ENCODE measurements around the gene SPEM1. TPM values are rescaled to one million over a fixed set of nuclear protein-coding genes. Genes with fewer than 3 reads are reported as not detected.

The SPEM1 gene
- total RNA-seq, 4 donors from 2014 or later = not detected

DNA sequence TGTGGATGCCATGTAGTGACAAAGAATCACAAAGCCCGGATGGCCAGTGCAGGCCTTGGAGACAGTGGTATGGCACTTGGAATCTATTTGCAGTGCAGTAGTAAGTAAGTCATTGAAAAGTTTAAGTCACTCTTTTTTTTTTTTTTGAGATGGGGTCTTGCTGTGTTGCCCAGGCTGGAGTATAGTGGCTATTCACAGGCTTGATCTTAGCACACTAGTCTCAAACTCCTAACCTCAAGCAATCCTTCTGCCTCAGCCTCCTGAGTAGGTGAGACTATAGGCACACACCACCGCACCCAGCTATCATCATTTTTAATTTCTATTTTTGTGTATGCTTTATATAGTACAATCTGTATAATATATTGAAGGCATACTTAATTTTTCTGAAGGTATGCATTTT lies 21.5 kb upstream of the SPEM1 start:
- Histone ChIP-seq H3K4me1 (peaks cover 4 to 47% (median 20%) of the 10 kb centered on the region in 3 donors), H3K9me3 (no peaks in the 10 kb centered on the region), H3K27ac (no peak overlapping the region), H3K36me3 (no peaks in the 10 kb centered on the region), H3K27me3 (no peaks in the 10 kb centered on the region), H3K4me3 (no peak overlapping the region)
- WGBS, 2 donors (ENCODE audit: low coverage in 1 of 2) = 83 to 93% methylated on average over 2 of the region's 2 CpGs
- ATAC-seq = no peak
- TF ChIP-seq, protein P1, sequence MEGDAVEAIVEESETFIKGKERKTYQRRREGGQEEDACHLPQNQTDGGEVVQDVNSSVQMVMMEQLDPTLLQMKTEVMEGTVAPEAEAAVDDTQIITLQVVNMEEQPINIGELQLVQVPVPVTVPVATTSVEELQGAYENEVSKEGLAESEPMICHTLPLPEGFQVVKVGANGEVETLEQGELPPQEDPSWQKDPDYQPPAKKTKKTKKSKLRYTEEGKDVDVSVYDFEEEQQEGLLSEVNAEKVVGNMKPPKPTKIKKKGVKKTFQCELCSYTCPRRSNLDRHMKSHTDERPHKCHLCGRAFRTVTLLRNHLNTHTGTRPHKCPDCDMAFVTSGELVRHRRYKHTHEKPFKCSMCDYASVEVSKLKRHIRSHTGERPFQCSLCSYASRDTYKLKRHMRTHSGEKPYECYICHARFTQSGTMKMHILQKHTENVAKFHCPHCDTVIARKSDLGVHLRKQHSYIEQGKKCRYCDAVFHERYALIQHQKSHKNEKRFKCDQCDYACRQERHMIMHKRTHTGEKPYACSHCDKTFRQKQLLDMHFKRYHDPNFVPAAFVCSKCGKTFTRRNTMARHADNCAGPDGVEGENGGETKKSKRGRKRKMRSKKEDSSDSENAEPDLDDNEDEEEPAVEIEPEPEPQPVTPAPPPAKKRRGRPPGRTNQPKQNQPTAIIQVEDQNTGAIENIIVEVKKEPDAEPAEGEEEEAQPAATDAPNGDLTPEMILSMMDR (IDR thresholded peaks at IDR 0.05) = no peak
- TF ChIP-seq POLR2A (IDR thresholded peaks at IDR 0.05) = no peak
- no peak for TF ChIP-seq EP300 (IDR thresholded peaks at IDR 0.05)
- no peak for TF ChIP-seq POLR2AphosphoS5 (IDR thresholded peaks at IDR 0.05)

DNA sequence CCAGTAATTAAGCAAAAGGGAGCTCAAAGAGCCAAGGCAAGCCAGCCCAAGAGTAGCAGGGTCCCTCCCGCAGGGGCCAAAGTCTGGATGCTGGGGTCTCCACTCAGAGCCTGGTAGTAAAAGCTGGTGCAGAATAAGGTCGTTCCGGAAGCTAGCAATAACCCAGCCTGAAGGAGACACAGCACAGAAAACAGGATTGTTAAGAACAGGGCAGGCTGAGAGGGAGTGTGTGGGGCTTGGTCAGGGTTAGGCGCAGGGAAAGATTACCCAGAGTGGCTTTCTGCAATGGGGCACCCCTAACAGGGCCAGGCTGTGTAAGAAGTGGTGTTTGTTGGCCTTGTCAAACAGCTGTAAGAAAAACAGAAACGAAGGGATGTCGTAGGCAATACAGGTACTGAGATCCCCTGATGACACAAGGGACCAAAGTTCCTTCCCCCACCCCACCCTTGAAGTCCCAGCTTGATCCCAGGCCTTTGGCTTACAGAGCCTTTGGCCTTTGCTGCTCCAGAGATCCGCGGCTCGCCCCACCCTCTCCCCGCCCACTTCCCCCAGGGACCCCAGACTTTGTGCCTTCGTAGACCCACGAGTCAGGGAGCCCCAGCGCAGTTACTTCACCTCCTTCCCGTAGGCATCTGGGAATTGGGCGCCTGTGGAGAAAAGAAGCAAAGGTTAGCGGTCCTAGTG lies 16.9 kb upstream of the SPEM1 start:
- peak overlapping the region; percentile 91 to 95 (median 93) for H3K27ac ChIP-seq
- H3K4me3 ChIP-seq = peak overlapping the region; percentile 37 to 88
- peaks cover 0 to 2% of the 10 kb centered on the region in 2 donors for H3K36me3 ChIP-seq
- ATAC-seq = peak; percentile 4
- TF ChIP-seq, protein P1 (IDR thresholded peaks at IDR 0.05) = no peak
- no peak for TF ChIP-seq POLR2A (IDR thresholded peaks at IDR 0.05)
- TF ChIP-seq POLR2AphosphoS5 (IDR thresholded peaks at IDR 0.05) = no peak
- TF ChIP-seq EP300 (IDR thresholded peaks at IDR 0.05) = no peak
- peaks cover 4 to 65% (median 24%) of the 10 kb centered on the region in 3 donors for H3K4me1 ChIP-seq
- no peaks in the 10 kb centered on the region for H3K9me3 ChIP-seq
- no peaks in the 10 kb centered on the region for H3K27me3 ChIP-seq
- 18 to 35% methylated on average over 6 to 7 of the region's 16 CpGs for WGBS, 2 donors (ENCODE audit: low coverage in 1 of 2)

DNA sequence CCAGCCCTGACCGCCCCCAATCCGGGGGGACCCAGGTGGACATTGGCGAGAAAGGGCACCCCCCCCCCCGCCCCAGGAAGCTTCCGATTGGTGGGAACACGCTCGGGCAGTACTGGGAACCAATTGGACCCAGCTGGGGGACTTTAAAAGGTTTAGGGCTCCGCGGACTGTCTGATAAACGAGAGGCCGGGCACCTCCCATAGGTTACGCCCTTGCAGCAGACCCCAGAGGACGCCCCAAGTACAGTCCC lies 16.5 kb upstream of the SPEM1 start:
- H3K27ac ChIP-seq = peak overlapping the region; percentile 91 to 95 (median 93)
- peak overlapping the region; percentile 37 to 88 for H3K4me3 ChIP-seq
- TF ChIP-seq POLR2AphosphoS5 (IDR thresholded peaks at IDR 0.05) (no peak), POLR2A (IDR thresholded peaks at IDR 0.05) (no peak), EP300 (IDR thresholded peaks at IDR 0.05) (no peak)
- TF ChIP-seq, protein P1 (IDR thresholded peaks at IDR 0.05) = no peak
- peaks cover 0 to 7% of the 10 kb centered on the region in 2 donors for H3K36me3 ChIP-seq
- WGBS, 2 donors (ENCODE audit: low coverage in 1 of 2) = no CpG with 5 or more reads among the region's 13 CpGs
- H3K4me1 ChIP-seq = peaks cover 4 to 65% (median 24%) of the 10 kb centered on the region in 3 donors
- no peaks in the 10 kb centered on the region for H3K27me3 ChIP-seq
- ATAC-seq = peak; percentile 65
- H3K9me3 ChIP-seq = no peaks in the 10 kb centered on the region

DNA sequence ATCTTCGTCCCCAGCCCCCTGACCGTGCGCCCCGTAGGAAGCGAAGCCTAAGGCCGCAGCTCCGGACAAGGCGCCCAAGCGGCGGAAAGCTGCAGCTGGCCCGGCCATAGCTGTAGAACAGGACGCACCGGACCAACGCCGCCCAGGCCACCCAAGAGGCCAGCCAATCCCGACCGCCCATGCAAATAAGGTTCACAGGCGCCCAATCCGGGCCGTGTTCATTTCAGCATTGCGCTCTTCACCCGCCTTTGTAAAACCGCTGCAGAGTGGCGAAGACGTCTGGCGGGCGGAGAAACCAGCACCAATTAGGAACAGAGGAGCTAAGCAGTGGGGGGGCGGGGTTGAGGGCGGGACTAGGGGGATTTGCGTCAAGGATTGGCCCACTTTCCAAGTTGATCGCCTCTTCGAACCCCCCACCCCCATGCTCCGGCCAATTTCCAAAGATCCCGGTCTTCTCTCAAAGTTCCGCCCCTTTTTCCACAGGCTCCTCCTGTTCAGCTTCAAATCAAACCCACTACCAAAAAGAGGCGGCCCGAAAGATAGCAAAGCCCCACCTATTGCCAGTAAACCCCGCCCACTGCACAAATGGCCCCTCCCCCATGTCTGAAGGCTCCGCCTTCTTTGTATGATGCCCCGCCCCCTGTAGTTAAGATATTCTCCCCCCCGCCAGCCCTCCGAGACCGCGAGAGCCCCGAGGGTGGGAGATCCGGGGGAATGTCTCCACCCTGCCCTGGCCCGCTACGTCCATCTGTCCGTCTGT lies 16.0 kb upstream of the SPEM1 start, which contains the start of gene TMEM256:
Gene TMEM256 (minus strand): TSS at position 121 of the 760 bp plus-strand sequence. CDS start 13 bp downstream, at position 108.
- H3K36me3 ChIP-seq = peaks cover 0 to 12% of the 10 kb centered on the region in 2 donors
- no peaks in the 10 kb centered on the region for H3K9me3 ChIP-seq
- peak within 1 kb of the TSS; percentile 70 to 88 for H3K4me3 ChIP-seq
- 2% methylated on average over 11 of the region's 49 CpGs; no CpG with 5 or more reads in 1 of the 2 donors for WGBS, 2 donors (ENCODE audit: low coverage in 1 of 2)
- peaks cover 4 to 65% (median 24%) of the 10 kb centered on the region in 3 donors for H3K4me1 ChIP-seq
- H3K27ac ChIP-seq = peak within 1 kb of the TSS; percentile 91 to 95 (median 93)
- TF ChIP-seq POLR2AphosphoS5 (IDR thresholded peaks at IDR 0.05) = peak; percentile 91
- peak; percentile 89 to 91 for TF ChIP-seq POLR2A (IDR thresholded peaks at IDR 0.05)
- TF ChIP-seq EP300 (IDR thresholded peaks at IDR 0.05) = no peak
- TF ChIP-seq, protein P1 (IDR thresholded peaks at IDR 0.05) = peak in 2 of 4 experiments; percentile 27 to 35
- no peaks in the 10 kb centered on the region for H3K27me3 ChIP-seq
- peak; percentile 94 for ATAC-seq

Data from gastroesophageal sphincter (tissue), 4 donors.